Measurements from ENCODE around the gene NXF2. TPM values are rescaled to one million over a fixed set of nuclear protein-coding genes. Genes with fewer than 3 reads are reported as not detected.

The NXF2 gene
- not detected in 2 replicates for total RNA-seq (ENCODE audit: low replicate concordance)

GRCh38 chrX:102246893-102247292, at the start of gene NXF2:
Gene NXF2 (plus strand): TSS chrX:102247167. CDS start chrX:102307079, 59,912 bp downstream.

GRCh38 chrX:102214986-102215385, 32.0 kb upstream of the NXF2 start, which contains the start of gene TCP11X1:
Gene TCP11X1 (plus strand): TSS chrX:102215301.

Other genes starting within 250 kb of the NXF2 start
- 0.12 TPM in 1 of 2 replicates, not detected in the other for gene TCEAL2, start 121.5 kb upstream of the NXF2 start, total RNA-seq (ENCODE audit: low replicate concordance)
- not detected in 2 replicates for gene TCEAL6, start 104.7 kb upstream of the NXF2 start, total RNA-seq (ENCODE audit: low replicate concordance)
- 0.30 TPM in 1 of 2 replicates, not detected in the other for gene BEX5, start 91.2 kb upstream of the NXF2 start, total RNA-seq (ENCODE audit: low replicate concordance)
- gene TCP11X1, start 31.9 kb upstream of the NXF2 start, total RNA-seq (ENCODE audit: low replicate concordance): not detected in 2 replicates
- not detected in 2 replicates for gene NXF2B, start 192.8 kb downstream of the NXF2 start, total RNA-seq (ENCODE audit: low replicate concordance)
- gene TCP11X2, start 224.6 kb downstream of the NXF2 start, total RNA-seq (ENCODE audit: low replicate concordance): not detected in 2 replicates